HCT116 (cell line): ENCODE measurements around the gene AFF1.

Source experiments
- CEBPB ChIP-seq: IDR thresholded peaks from 2 replicates; pipeline ENCODE4 v1.6.1; 2012; ENCODE audit warnings: low read depth
- EZH2 ChIP-seq: fragments of 200-600 bp; sonication (generic); IDR thresholded peaks from 2 replicates; pipeline ENCODE4 v1.6.1; 2017; ENCODE audit warnings: antibody characterized with exemption, mixed run types
- POLR2A ChIP-seq: IDR thresholded peaks from 2 replicates; pipeline ENCODE4 v1.7.0; 2011; ENCODE audit warnings: borderline replicate concordance; ENCODE audit not compliant: insufficient read depth, insufficient read length; ENCODE audit errors: extremely low read depth
- POLR2AphosphoS5 ChIP-seq: IDR thresholded peaks from 2 replicates; pipeline ENCODE4 v1.6.1; 2011; ENCODE audit warnings: mild to moderate bottlenecking, low read depth, low read length, moderate library complexity
- RAD21 ChIP-seq: IDR thresholded peaks from 2 replicates; pipeline ENCODE4 v1.6.1; 2012; ENCODE audit warnings: low read depth, mild to moderate bottlenecking
- SIN3A ChIP-seq: IDR thresholded peaks from 2 replicates; pipeline ENCODE4 v1.6.1; 2012; ENCODE audit warnings: low read depth
- SP1 ChIP-seq: IDR thresholded peaks from 2 replicates; pipeline ENCODE4 v1.6.1; 2012; ENCODE audit warnings: low read depth
- YY1 ChIP-seq: IDR thresholded peaks from 2 replicates; pipeline ENCODE4 v1.6.1; 2011; ENCODE audit warnings: low read length, low read depth, moderate library complexity, mild to moderate bottlenecking; ENCODE audit not compliant: insufficient replicate concordance; ENCODE audit errors: extremely low read depth
- ZFX ChIP-seq: fragments of 450-650 bp; IDR thresholded peaks from 2 replicates; pipeline ENCODE4 v1.6.1; 2017
- ZNF274 ChIP-seq: fragments of 200-500 bp; sonication (Bioruptor generic); IDR thresholded peaks from 2 replicates; pipeline ENCODE4 v1.6.1; 2014; ENCODE audit warnings: mild to moderate bottlenecking, low read depth, low read length, inconsistent platforms
- TF ChIP-seq, protein P1 (sequence below), 3 experiments: fragments of 200-600 bp in 1 of 3; sonication (generic) in 1 of 3; IDR thresholded peaks in 2 of 3; conservative IDR thresholded peaks in 1 of 3; 2 replicates each; pipeline ENCODE4 v1.5.1; 2012 to 2017; ENCODE audit warnings: low read depth in 2 of 3, low read length in 2 of 3, antibody characterized with exemption in 1 of 3, borderline replicate concordance in 1 of 3, control low read depth in 1 of 3, mild to moderate bottlenecking in 1 of 3, mixed read lengths in 1 of 3, mixed run types in 1 of 3, moderate library complexity in 1 of 3; ENCODE audit not compliant: insufficient read depth in 1 of 3
- TF ChIP-seq, protein P2 (sequence below): IDR thresholded peaks from 2 replicates; pipeline ENCODE4 v1.6.1; 2011; ENCODE audit warnings: mild to moderate bottlenecking, low read length, moderate library complexity; ENCODE audit not compliant: insufficient replicate concordance; ENCODE audit errors: extremely low read depth
- TF ChIP-seq, protein P3 (sequence below): IDR thresholded peaks from 2 replicates; pipeline ENCODE4 v1.6.1; 2012; ENCODE audit warnings: low read depth

DNA sequence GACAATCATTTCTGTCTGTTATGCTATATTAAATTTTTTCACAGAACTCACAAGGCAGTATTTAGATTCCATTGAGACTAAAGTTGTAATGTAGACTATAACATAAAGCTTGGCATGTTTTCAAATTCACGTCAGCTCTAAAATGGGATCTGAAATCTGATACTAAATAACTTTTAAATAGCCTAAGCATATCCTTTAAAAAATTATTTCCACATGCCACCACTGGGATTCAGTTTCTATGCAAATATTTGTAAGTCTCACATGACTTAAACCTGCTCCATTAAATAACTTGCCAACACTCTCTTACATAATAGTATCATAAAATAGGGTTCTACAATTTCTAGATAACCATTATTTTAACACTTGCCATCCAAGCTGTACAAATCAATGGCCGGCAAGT is 253.2 kb downstream of the AFF1 start:
- TF ChIP-seq, protein P1, sequence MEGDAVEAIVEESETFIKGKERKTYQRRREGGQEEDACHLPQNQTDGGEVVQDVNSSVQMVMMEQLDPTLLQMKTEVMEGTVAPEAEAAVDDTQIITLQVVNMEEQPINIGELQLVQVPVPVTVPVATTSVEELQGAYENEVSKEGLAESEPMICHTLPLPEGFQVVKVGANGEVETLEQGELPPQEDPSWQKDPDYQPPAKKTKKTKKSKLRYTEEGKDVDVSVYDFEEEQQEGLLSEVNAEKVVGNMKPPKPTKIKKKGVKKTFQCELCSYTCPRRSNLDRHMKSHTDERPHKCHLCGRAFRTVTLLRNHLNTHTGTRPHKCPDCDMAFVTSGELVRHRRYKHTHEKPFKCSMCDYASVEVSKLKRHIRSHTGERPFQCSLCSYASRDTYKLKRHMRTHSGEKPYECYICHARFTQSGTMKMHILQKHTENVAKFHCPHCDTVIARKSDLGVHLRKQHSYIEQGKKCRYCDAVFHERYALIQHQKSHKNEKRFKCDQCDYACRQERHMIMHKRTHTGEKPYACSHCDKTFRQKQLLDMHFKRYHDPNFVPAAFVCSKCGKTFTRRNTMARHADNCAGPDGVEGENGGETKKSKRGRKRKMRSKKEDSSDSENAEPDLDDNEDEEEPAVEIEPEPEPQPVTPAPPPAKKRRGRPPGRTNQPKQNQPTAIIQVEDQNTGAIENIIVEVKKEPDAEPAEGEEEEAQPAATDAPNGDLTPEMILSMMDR (IDR thresholded peaks at IDR 0.05 in 2 of 3, conservative IDR thresholded peaks at IDR 0.05 in 1 of 3; ENCODE audit: borderline replicate concordance in 1 of 3, insufficient read depth in 1 of 3, low read depth in 2 of 3, low read length in 2 of 3), result no peak
- TF ChIP-seq, protein P2, sequence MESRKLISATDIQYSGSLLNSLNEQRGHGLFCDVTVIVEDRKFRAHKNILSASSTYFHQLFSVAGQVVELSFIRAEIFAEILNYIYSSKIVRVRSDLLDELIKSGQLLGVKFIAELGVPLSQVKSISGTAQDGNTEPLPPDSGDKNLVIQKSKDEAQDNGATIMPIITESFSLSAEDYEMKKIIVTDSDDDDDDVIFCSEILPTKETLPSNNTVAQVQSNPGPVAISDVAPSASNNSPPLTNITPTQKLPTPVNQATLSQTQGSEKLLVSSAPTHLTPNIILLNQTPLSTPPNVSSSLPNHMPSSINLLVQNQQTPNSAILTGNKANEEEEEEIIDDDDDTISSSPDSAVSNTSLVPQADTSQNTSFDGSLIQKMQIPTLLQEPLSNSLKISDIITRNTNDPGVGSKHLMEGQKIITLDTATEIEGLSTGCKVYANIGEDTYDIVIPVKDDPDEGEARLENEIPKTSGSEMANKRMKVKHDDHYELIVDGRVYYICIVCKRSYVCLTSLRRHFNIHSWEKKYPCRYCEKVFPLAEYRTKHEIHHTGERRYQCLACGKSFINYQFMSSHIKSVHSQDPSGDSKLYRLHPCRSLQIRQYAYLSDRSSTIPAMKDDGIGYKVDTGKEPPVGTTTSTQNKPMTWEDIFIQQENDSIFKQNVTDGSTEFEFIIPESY, result no peak
- TF ChIP-seq ZFX (no peak), EZH2 (no peak), YY1 (no peak), POLR2A (no peak), RAD21 (no peak), ZNF274 (no peak), SIN3A (no peak), CEBPB (no peak), POLR2AphosphoS5 (no peak), SP1 (no peak)
- TF ChIP-seq, protein P3, sequence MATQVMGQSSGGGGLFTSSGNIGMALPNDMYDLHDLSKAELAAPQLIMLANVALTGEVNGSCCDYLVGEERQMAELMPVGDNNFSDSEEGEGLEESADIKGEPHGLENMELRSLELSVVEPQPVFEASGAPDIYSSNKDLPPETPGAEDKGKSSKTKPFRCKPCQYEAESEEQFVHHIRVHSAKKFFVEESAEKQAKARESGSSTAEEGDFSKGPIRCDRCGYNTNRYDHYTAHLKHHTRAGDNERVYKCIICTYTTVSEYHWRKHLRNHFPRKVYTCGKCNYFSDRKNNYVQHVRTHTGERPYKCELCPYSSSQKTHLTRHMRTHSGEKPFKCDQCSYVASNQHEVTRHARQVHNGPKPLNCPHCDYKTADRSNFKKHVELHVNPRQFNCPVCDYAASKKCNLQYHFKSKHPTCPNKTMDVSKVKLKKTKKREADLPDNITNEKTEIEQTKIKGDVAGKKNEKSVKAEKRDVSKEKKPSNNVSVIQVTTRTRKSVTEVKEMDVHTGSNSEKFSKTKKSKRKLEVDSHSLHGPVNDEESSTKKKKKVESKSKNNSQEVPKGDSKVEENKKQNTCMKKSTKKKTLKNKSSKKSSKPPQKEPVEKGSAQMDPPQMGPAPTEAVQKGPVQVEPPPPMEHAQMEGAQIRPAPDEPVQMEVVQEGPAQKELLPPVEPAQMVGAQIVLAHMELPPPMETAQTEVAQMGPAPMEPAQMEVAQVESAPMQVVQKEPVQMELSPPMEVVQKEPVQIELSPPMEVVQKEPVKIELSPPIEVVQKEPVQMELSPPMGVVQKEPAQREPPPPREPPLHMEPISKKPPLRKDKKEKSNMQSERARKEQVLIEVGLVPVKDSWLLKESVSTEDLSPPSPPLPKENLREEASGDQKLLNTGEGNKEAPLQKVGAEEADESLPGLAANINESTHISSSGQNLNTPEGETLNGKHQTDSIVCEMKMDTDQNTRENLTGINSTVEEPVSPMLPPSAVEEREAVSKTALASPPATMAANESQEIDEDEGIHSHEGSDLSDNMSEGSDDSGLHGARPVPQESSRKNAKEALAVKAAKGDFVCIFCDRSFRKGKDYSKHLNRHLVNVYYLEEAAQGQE, result no peak
